ENCODE measurements around the gene TNFRSF18.
A peak's percentile ranks its signal among the peaks of the same experiment; 100 is the strongest.

TNFRSF18 gene

GRCh38 chr1:1171546-1172340 lies 34.6 kb downstream of the TNFRSF18 start:
- in situ Hi-C loops (cut with HindIII; ENCODE audit: low pct_ligation_motif_present, low pct_unique_long_range_greater_than_20kb, low sequenced_read_pairs), result no loop called here
- DNase-seq, result no peak

- no peak for DNase-seq
- in situ Hi-C loops (cut with HindIII; ENCODE audit: low pct_ligation_motif_present, low pct_unique_long_range_greater_than_20kb, low sequenced_read_pairs), result no loop called here
Observed at GRCh38 chr1:1171161-1171545, 35.2 kb downstream of the TNFRSF18 start.

GRCh38 chr1:1170215-1171091 lies 35.9 kb downstream of the TNFRSF18 start:
- in situ Hi-C loops (cut with HindIII; ENCODE audit: low pct_ligation_motif_present, low pct_unique_long_range_greater_than_20kb, low sequenced_read_pairs), result no loop called here
- DNase-seq, result no peak

GRCh38 chr1:1169429-1170214 lies 36.8 kb downstream of the TNFRSF18 start:
- no peak for DNase-seq
- in situ Hi-C loops (cut with HindIII; ENCODE audit: low pct_ligation_motif_present, low pct_unique_long_range_greater_than_20kb, low sequenced_read_pairs), result no loop called here

GRCh38 chr1:1168451-1169411 lies 37.7 kb downstream of the TNFRSF18 start:
- in situ Hi-C loops (cut with HindIII; ENCODE audit: low pct_ligation_motif_present, low pct_unique_long_range_greater_than_20kb, low sequenced_read_pairs), result no loop called here
- DNase-seq, result no peak

- DNase-seq, result no peak
- in situ Hi-C loops (cut with HindIII; ENCODE audit: low pct_ligation_motif_present, low pct_unique_long_range_greater_than_20kb, low sequenced_read_pairs), result no loop called here
Observed at GRCh38 chr1:1167841-1168450, 38.4 kb downstream of the TNFRSF18 start.

GRCh38 chr1:1167398-1167821 lies 39.0 kb downstream of the TNFRSF18 start:
- in situ Hi-C loops (cut with HindIII; ENCODE audit: low pct_ligation_motif_present, low pct_unique_long_range_greater_than_20kb, low sequenced_read_pairs), result no loop called here
- no peak for DNase-seq

- in situ Hi-C loops (cut with HindIII; ENCODE audit: low pct_ligation_motif_present, low pct_unique_long_range_greater_than_20kb, low sequenced_read_pairs), result no loop called here
- no peak for DNase-seq
Observed at GRCh38 chr1:1166642-1167397, 39.6 kb downstream of the TNFRSF18 start.

GRCh38 chr1:1165900-1166421 lies 40.4 kb downstream of the TNFRSF18 start:
- peak; percentile 10 for DNase-seq
- in situ Hi-C loops (cut with HindIII; ENCODE audit: low pct_ligation_motif_present, low pct_unique_long_range_greater_than_20kb, low sequenced_read_pairs), result no loop called here

GRCh38 chr1:1165485-1165884 lies 40.9 kb downstream of the TNFRSF18 start:
- peak; percentile 23 for DNase-seq

GRCh38 chr1:1164701-1165451 lies 41.5 kb downstream of the TNFRSF18 start:
- DNase-seq, result peak; percentile 91
- in situ Hi-C loops (cut with HindIII; ENCODE audit: low pct_ligation_motif_present, low pct_unique_long_range_greater_than_20kb, low sequenced_read_pairs), result no loop called here

More at GRCh38 chr1:1165485-1165884, 40.9 kb downstream of the TNFRSF18 start:
- in situ Hi-C loops (cut with HindIII; ENCODE audit: low pct_ligation_motif_present, low pct_unique_long_range_greater_than_20kb, low sequenced_read_pairs), result no loop called here

- in situ Hi-C loops (cut with HindIII; ENCODE audit: low pct_ligation_motif_present, low pct_unique_long_range_greater_than_20kb, low sequenced_read_pairs), result no loop called here
- no peak for DNase-seq
Observed at GRCh38 chr1:1164361-1164700, 42.1 kb downstream of the TNFRSF18 start.

GRCh38 chr1:1163538-1164070 lies 42.8 kb downstream of the TNFRSF18 start:
- DNase-seq, result no peak
- in situ Hi-C loops (cut with HindIII; ENCODE audit: low pct_ligation_motif_present, low pct_unique_long_range_greater_than_20kb, low sequenced_read_pairs), result no loop called here

GRCh38 chr1:1162597-1163537 lies 43.5 kb downstream of the TNFRSF18 start:
- DNase-seq, result no peak
- in situ Hi-C loops (cut with HindIII; ENCODE audit: low pct_ligation_motif_present, low pct_unique_long_range_greater_than_20kb, low sequenced_read_pairs), result no loop called here

- in situ Hi-C loops (cut with HindIII; ENCODE audit: low pct_ligation_motif_present, low pct_unique_long_range_greater_than_20kb, low sequenced_read_pairs), result no loop called here
- no peak for DNase-seq
Observed at GRCh38 chr1:1161683-1162079, 44.7 kb downstream of the TNFRSF18 start.
